IMR-90 (cell line): ENCODE data around the gene HS6ST3. TPM values are rescaled to one million over a fixed set of nuclear protein-coding genes. Genes with fewer than 3 reads are reported as not detected.

Experiments used
- ATAC-seq: fragments of 200-7000 bp; cut with Tn5 transposase; 2 replicates; pipeline ENCODE4 v1.9.1; 2020; ENCODE audit warnings: low read depth, mild to moderate bottlenecking, moderate library complexity
- BruUV-seq: library from RNA; stranded (reverse); fragments of 400-500 nt; replicated peaks from 2 replicates; lab custom pipeline; 2021; lab: Mats Ljungman, UMichigan
- CTCF ChIA-PET: fragments of 300-600 bp; formaldehyde crosslinking; extraction: SDS; loops from one replicate; lab custom pipeline; 2021; ENCODE audit warnings: antibody characterized with exemption; lab: Yijun Ruan, JAX
- POLR2A ChIA-PET: fragments of 300-600 bp; sonication (Branson Sonifier 250); formaldehyde crosslinking; loops from one replicate; lab custom pipeline; 2022; ENCODE audit warnings: antibody characterized with exemption; ENCODE audit not compliant: unreplicated experiment; lab: Charles Lee
- DNase-seq: peaks from one replicate; pipeline ENCODE4 v3.0.0; 2013
- H2AFZ ChIP-seq: replicated peaks from 2 replicates; pipeline ENCODE3; 2013; ENCODE audit warnings: low read length, mild to moderate bottlenecking; ENCODE audit not compliant: poor library complexity
- H2AK5ac ChIP-seq: 2 replicates; pipeline ENCODE4 v1.6.1; 2013; ENCODE audit warnings: low read depth, low read length, inconsistent platforms
- H2AK9ac ChIP-seq: replicated peaks from 2 replicates; pipeline ENCODE3; 2013; ENCODE audit warnings: mild to moderate bottlenecking, low read depth, low read length, moderate library complexity; ENCODE audit not compliant: poor library complexity
- H2BK120ac ChIP-seq: 2 replicates; pipeline ENCODE4 v1.6.1; 2013; ENCODE audit warnings: low read depth, low read length, inconsistent platforms
- H2BK15ac ChIP-seq: 3 replicates; pipeline ENCODE4 v1.6.1; 2013; ENCODE audit warnings: low read depth, low read length, inconsistent platforms
- H2BK20ac ChIP-seq: 2 replicates; pipeline ENCODE4 v1.6.1; 2013; ENCODE audit warnings: low read depth, mild to moderate bottlenecking, inconsistent platforms, low read length, moderate library complexity
- H2BK5ac ChIP-seq: 2 replicates; pipeline ENCODE4 v1.6.1; 2013; ENCODE audit warnings: mild to moderate bottlenecking, low read depth, low read length, inconsistent platforms; ENCODE audit not compliant: poor library complexity, severe bottlenecking
- H3K14ac ChIP-seq: replicated peaks from 2 replicates; pipeline ENCODE4 v1.6.1; 2013; ENCODE audit warnings: low read depth, low read length, inconsistent platforms
- H3K18ac ChIP-seq: 2 replicates; pipeline ENCODE4 v1.6.1; 2013; ENCODE audit warnings: low read depth, low read length, control low read depth
- H3K23ac ChIP-seq: 2 replicates; pipeline ENCODE4 v1.6.1; 2013; ENCODE audit warnings: low read depth, low read length, inconsistent platforms
- H3K27ac ChIP-seq: 2 replicates; pipeline ENCODE4 v1.5.1; 2013; ENCODE audit warnings: mild to moderate bottlenecking, control low read depth, low read length; ENCODE audit not compliant: insufficient read depth
- H3K27me3 ChIP-seq: 2 replicates; pipeline ENCODE4 v1.6.1; 2013; ENCODE audit warnings: low read length; ENCODE audit not compliant: control insufficient read depth, insufficient read depth
- H3K36me3 ChIP-seq: 2 replicates; pipeline ENCODE4 v1.6.1; 2013; ENCODE audit warnings: low read length, mixed read lengths; ENCODE audit not compliant: control insufficient read depth, insufficient read depth
- H3K4ac ChIP-seq: 2 replicates; pipeline ENCODE4 v1.6.1; 2013; ENCODE audit warnings: low read depth, low read length, inconsistent platforms
- H3K4me1 ChIP-seq: 2 replicates; pipeline ENCODE4 v1.6.1; 2013; ENCODE audit warnings: low read length, mixed read lengths; ENCODE audit not compliant: control insufficient read depth, insufficient read depth
- H3K4me2 ChIP-seq: 2 replicates; pipeline ENCODE4 v1.6.1; 2013; ENCODE audit warnings: low read depth, mild to moderate bottlenecking, control low read depth, low read length, moderate library complexity
- H3K4me3 ChIP-seq: 2 replicates; pipeline ENCODE4 v1.5.1; 2013; ENCODE audit warnings: low read depth, mild to moderate bottlenecking, control low read depth, low read length, moderate library complexity; ENCODE audit not compliant: insufficient read depth
- H3K56ac ChIP-seq: 2 replicates; pipeline ENCODE4 v1.6.1; 2013; ENCODE audit warnings: low read length, inconsistent platforms; ENCODE audit not compliant: insufficient read depth; ENCODE audit errors: extremely low read depth
- H3K79me1 ChIP-seq, 2 experiments: 2 replicates each; pipeline ENCODE4 v1.6.1; 2013; ENCODE audit warnings: low read length in 2 of 2, inconsistent platforms in 1 of 2, low read depth in 1 of 2
- H3K9ac ChIP-seq: 2 replicates; pipeline ENCODE4 v1.6.1; 2013; ENCODE audit warnings: low read depth, low read length, control low read depth
- H3K9me1 ChIP-seq: 2 replicates; pipeline ENCODE4 v1.6.1; 2013; ENCODE audit warnings: low read length, inconsistent platforms; ENCODE audit not compliant: insufficient read depth
- H3K9me3 ChIP-seq: 2 replicates; pipeline ENCODE4 v1.6.1; 2013; ENCODE audit warnings: low read length; ENCODE audit not compliant: control insufficient read depth, insufficient read depth
- H4K20me1 ChIP-seq: 2 replicates; pipeline ENCODE4 v1.6.1; 2013; ENCODE audit warnings: low read length, inconsistent platforms; ENCODE audit not compliant: insufficient read depth
- H4K5ac ChIP-seq: 2 replicates; pipeline ENCODE4 v1.6.1; 2013; ENCODE audit warnings: mild to moderate bottlenecking, low read depth, low read length, control low read depth
- H4K8ac ChIP-seq, 2 experiments: 2 replicates each; pipeline ENCODE4 v1.6.1; 2013; ENCODE audit warnings: low read depth in 2 of 2, low read length in 2 of 2, control low read depth in 1 of 2, inconsistent platforms in 1 of 2
- H4K91ac ChIP-seq: 2 replicates; pipeline ENCODE4 v1.6.1; 2013; ENCODE audit warnings: low read depth, low read length, inconsistent platforms; ENCODE audit not compliant: insufficient read depth
- BHLHE40 ChIP-seq: fragments of 150-350 bp; IDR thresholded peaks from 2 replicates; pipeline ENCODE4 v1.6.1; 2016; ENCODE audit warnings: mild to moderate bottlenecking, low read depth, low read length
- CEBPB ChIP-seq: IDR thresholded peaks from 2 replicates; pipeline ENCODE4 v1.6.1; 2012; ENCODE audit warnings: low read depth, low read length, improper control_type of control experiment
- CHD1 ChIP-seq: IDR thresholded peaks from 2 replicates; pipeline ENCODE4 v1.6.1; 2012; ENCODE audit warnings: low read depth, low read length, improper control_type of control experiment
- CTCF ChIP-seq: conservative IDR thresholded peaks from 2 replicates; pipeline ENCODE4 v1.5.1; 2012; ENCODE audit warnings: mild to moderate bottlenecking, low read depth, low read length, improper control_type of control experiment
- ELK1 ChIP-seq: fragments of 150-350 bp; IDR thresholded peaks from 2 replicates; pipeline ENCODE4 v1.6.1; 2016; ENCODE audit warnings: low read depth, mild to moderate bottlenecking, low read length, moderate library complexity, borderline replicate concordance
- MAFK ChIP-seq: IDR thresholded peaks from 2 replicates; pipeline ENCODE4 v1.6.1; 2012; ENCODE audit warnings: low read depth, low read length, improper control_type of control experiment
- MAZ ChIP-seq: IDR thresholded peaks from 2 replicates; pipeline ENCODE4 v1.6.1; 2012; ENCODE audit warnings: low read depth, mild to moderate bottlenecking, low read length, improper control_type of control experiment, moderate library complexity, borderline replicate concordance
- MXI1 ChIP-seq: IDR thresholded peaks from 2 replicates; pipeline ENCODE4 v1.6.1; 2012; ENCODE audit warnings: low read depth, mild to moderate bottlenecking, low read length, moderate library complexity, borderline replicate concordance
- NFE2L2 ChIP-seq: fragments of 150-350 bp; IDR thresholded peaks from 2 replicates; pipeline ENCODE4 v1.6.1; 2016; ENCODE audit warnings: low read depth, mild to moderate bottlenecking, low read length
- POLR2A ChIP-seq: IDR thresholded peaks from 2 replicates; pipeline ENCODE4 v1.6.1; 2012; ENCODE audit warnings: mild to moderate bottlenecking, low read depth, low read length
- RAD21 ChIP-seq: IDR thresholded peaks from 2 replicates; pipeline ENCODE4 v1.6.1; 2012; ENCODE audit warnings: low read length, improper control_type of control experiment
- RCOR1 ChIP-seq: IDR thresholded peaks from 2 replicates; pipeline ENCODE4 v1.6.1; 2012; ENCODE audit warnings: mild to moderate bottlenecking, low read length, improper control_type of control experiment; ENCODE audit not compliant: insufficient replicate concordance
- RFX5 ChIP-seq: IDR thresholded peaks from 2 replicates; pipeline ENCODE4 v1.8.0; 2012; ENCODE audit warnings: low read depth, mild to moderate bottlenecking, low read length, moderate library complexity
- SMC3 ChIP-seq: fragments of 150-350 bp; IDR thresholded peaks from 2 replicates; pipeline ENCODE4 v1.6.1; 2016; ENCODE audit warnings: low read depth, mild to moderate bottlenecking, antibody characterized with exemption, low read length, moderate library complexity
- USF2 ChIP-seq: fragments of 150-350 bp; IDR thresholded peaks from 2 replicates; pipeline ENCODE4 v1.6.1; 2017; ENCODE audit warnings: mild to moderate bottlenecking, antibody characterized with exemption, low read length, low read depth
- WGBS, 2 experiments: methylation state at CpG; one replicate each; pipeline versions ENCODE4 v1.1.5 to v1.1.7; 2013; ENCODE audit warnings: missing lambda C conversion rate in 2 of 2; ENCODE audit not compliant: insufficient read length in 1 of 2; ENCODE audit errors: extremely low coverage in 2 of 2; 5-methylcytosine and 5-hydroxymethylcytosine counted together
- dilution Hi-C: fragments of 300-500 bp; cut with HindIII; formaldehyde crosslinking; loops from one replicate; pipeline ENCODE4 v1.14.3; 2018; ENCODE audit warnings: low sequenced_read_pairs; ENCODE audit not compliant: unreplicated experiment
- in situ Hi-C: fragments of 300-500 bp; cut with MboI; formaldehyde crosslinking; loops from 3 replicates; pipeline ENCODE4 v1.14.3; 2019; ENCODE audit warnings: low sequenced_read_pairs, inconsistent platforms, mixed read lengths
- intact Hi-C: fragments of 100-400 bp; cut with micrococcal nuclease; formaldehyde crosslinking; loops from 2 replicates; pipeline ENCODE4 v1.10.0; 2022
- polyA plus RNA-seq, 3 experiments: library from polyadenylated mRNA; depleted of rRNA; stranded (reverse); fragments of >200 nt; gene quantifications; 2 replicates each; pipeline ENCODE4 v1.2.3, GENCODE V29; 2012; ENCODE audit warnings: low replicate concordance in 1 of 3
- total RNA-seq: library from RNA; depleted of rRNA; stranded (reverse); fragments of >200 nt; gene quantifications from 2 replicates; pipeline ENCODE4 v1.2.3, GENCODE V29; 2012

HS6ST3 gene
- total and polyA plus RNA-seq, 2 of the 4 experiments (the other 2 are of a cell fraction) = not detected

- in situ Hi-C loops = no loop called here
- no peak for DNase-seq
Observed at GRCh38 chr13:96475103-96475502, 385.2 kb downstream of the HS6ST3 start.

More at GRCh38 chr13:96475103-96475502, 385.2 kb downstream of the HS6ST3 start:
- no peaks in the 10 kb centered on the region for H3K9me1 ChIP-seq
- no peaks in the 10 kb centered on the region for H3K4me1 ChIP-seq
- no peaks in the 10 kb centered on the region for H3K27me3 ChIP-seq
- H3K18ac ChIP-seq = no peak overlapping the region
- ChIA-PET POLR2A (no interaction called here), CTCF (no interaction called here)
- H3K4me2 ChIP-seq = no peak overlapping the region
- no peak overlapping the region for H2BK5ac ChIP-seq
- BruUV-seq = no TSS peak
- no peak overlapping the region for H2BK15ac ChIP-seq
- TF ChIP-seq CEBPB (no peak), MXI1 (no peak), CHD1 (no peak), RCOR1 (no peak), MAFK (no peak), RFX5 (no peak), CTCF (no peak), POLR2A (no peak), MAZ (no peak), NFE2L2 (no peak), ELK1 (no peak), SMC3 (no peak), USF2 (no peak), RAD21 (no peak), BHLHE40 (no peak)
- intact Hi-C loops = no loop called here
- no peak overlapping the region for H2AK5ac ChIP-seq
- no peak overlapping the region for H3K27ac ChIP-seq
- no peaks in the 10 kb centered on the region for H4K20me1 ChIP-seq
- no peaks in the 10 kb centered on the region for H3K79me1 ChIP-seq
- H3K14ac ChIP-seq = no peak overlapping the region
- no peak overlapping the region for H4K91ac ChIP-seq
- no peak for ATAC-seq
- H2AFZ ChIP-seq = no peak overlapping the region
- H2BK20ac ChIP-seq = no peak overlapping the region
- H3K4me3 ChIP-seq = no peak overlapping the region
- no CpG with 5 or more reads among the region's 4 CpGs for WGBS, 2 experiments
- no peak overlapping the region for H4K5ac ChIP-seq
- H4K8ac ChIP-seq = no peak overlapping the region
- H3K56ac ChIP-seq = no peak overlapping the region
- H2AK9ac ChIP-seq = no peak overlapping the region
- dilution Hi-C loops = no loop called here
- H3K4ac ChIP-seq = no peak overlapping the region
- peaks cover 12% of the 10 kb centered on the region for H3K9me3 ChIP-seq
- no peak overlapping the region for H2BK120ac ChIP-seq
- no peaks in the 10 kb centered on the region for H3K36me3 ChIP-seq
- H3K23ac ChIP-seq = no peak overlapping the region
- H3K9ac ChIP-seq = no peak overlapping the region
